Body of pancreas (tissue), 4 donors: Measurements from ENCODE around the gene UBAP2.

Experiments used
- CTCF ChIP-seq, 7 experiments: fragments of 450-650 bp in 4 of 7; fragments of 200-600 bp in 3 of 7; sonication (generic) in 3 of 7; IDR thresholded peaks; one replicate each; pipeline ENCODE4 v1.5.1; 2016 to 2019; ENCODE audit warnings: antibody characterized with exemption in 7 of 7
- POLR2A ChIP-seq, 3 donors: fragments of 450-650 bp; IDR thresholded peaks; one replicate each; pipeline ENCODE4 v1.6.1; 2016; ENCODE audit warnings: antibody characterized with exemption in 3 of 3, mild to moderate bottlenecking in 2 of 3

- TF ChIP-seq CTCF (IDR thresholded peaks at IDR 0.05) (no peak), POLR2A (IDR thresholded peaks at IDR 0.05) (no peak)
Measured at GRCh38 chr9:33908749-33909148, 139.9 kb downstream of the UBAP2 start.
